HEK293 (cell line): ENCODE results near the gene ALOX15B.

ENCODE experiments used
- CTCF ChIA-PET: fragments of 350-600 bp; formaldehyde crosslinking; extraction: SDS; loops from one replicate; lab custom pipeline; 2021; ENCODE audit warnings: antibody characterized with exemption; lab: Yijun Ruan, JAX
- POLR2A ChIA-PET: fragments of 300-600 bp; formaldehyde crosslinking; extraction: SDS; loops from one replicate; lab custom pipeline; 2020; ENCODE audit warnings: antibody characterized with exemption, inconsistent platforms; lab: Yijun Ruan, JAX
- H3K27ac ChIP-seq: fragments of 200-500 bp; sonication (Bioruptor generic); 2 replicates; pipeline ENCODE4 v1.5.1; 2014; ENCODE audit warnings: low read depth, low read length, control low read depth, inconsistent platforms; ENCODE audit errors: extremely low read depth
- H3K36me3 ChIP-seq, 2 experiments: fragments of 200-500 bp in 1 of 2; sonication (Bioruptor generic) in 1 of 2; 1 replicate in 1 of 2; 2 replicates in 1 of 2; pipeline ENCODE4 v1.5.1; 2014 to 2017; ENCODE audit warnings: inconsistent platforms in 2 of 2, low read length in 2 of 2; ENCODE audit not compliant: control insufficient read depth in 2 of 2, insufficient read depth in 1 of 2
- H3K4me1 ChIP-seq: fragments of 200-500 bp; sonication (Bioruptor generic); 2 replicates; pipeline ENCODE4 v1.5.1; 2014; ENCODE audit warnings: mild to moderate bottlenecking, low read length, inconsistent platforms; ENCODE audit not compliant: control insufficient read depth, insufficient read depth
- H3K4me3 ChIP-seq: 2 replicates; pipeline ENCODE4 v1.5.1; 2011; ENCODE audit warnings: low read depth, mild to moderate bottlenecking, control low read depth, low read length, moderate library complexity
- H3K9me3 ChIP-seq: fragments of 200-500 bp; sonication (Bioruptor generic); 2 replicates; pipeline ENCODE4 v1.5.1; 2014; ENCODE audit warnings: low read depth, low read length, inconsistent platforms; ENCODE audit not compliant: control insufficient read depth, insufficient read depth
- GLI2 ChIP-seq: fragments of 450-650 bp; formaldehyde crosslinking; IDR thresholded peaks from 2 replicates; pipeline ENCODE4; 2017; ENCODE audit warnings: missing biosample characterization, missing genetic modification characterization, low read depth, borderline replicate concordance
- IKZF3 ChIP-seq: fragments of 450-650 bp; IDR thresholded peaks from 2 replicates; pipeline ENCODE4 v1.5.0; 2018; ENCODE audit warnings: missing biosample characterization, mild to moderate bottlenecking, missing genetic modification characterization, moderate library complexity
- KLF8 ChIP-seq: fragments of 450-650 bp; formaldehyde crosslinking; IDR thresholded peaks from 2 replicates; pipeline ENCODE4 v1.5.1; 2016; ENCODE audit warnings: missing biosample characterization, missing genetic modification characterization
- MEIS1 ChIP-seq: sonication (generic); formaldehyde crosslinking; IDR thresholded peaks from 2 replicates; pipeline ENCODE4 v1.8.1; 2022; ENCODE audit warnings: missing genetic modification reagents, mild to moderate bottlenecking, borderline replicate concordance
- SALL2 ChIP-seq: fragments of 450-650 bp; formaldehyde crosslinking; IDR thresholded peaks from 2 replicates; pipeline ENCODE4 v1.5.0; 2017; ENCODE audit warnings: missing biosample characterization, mild to moderate bottlenecking, missing genetic modification characterization, borderline replicate concordance
- SCRT2 ChIP-seq: fragments of 450-650 bp; formaldehyde crosslinking; IDR thresholded peaks from 2 replicates; pipeline ENCODE4 v1.5.1; 2016; ENCODE audit warnings: missing biosample characterization, missing genetic modification characterization
- SETDB1 ChIP-seq: IDR thresholded peaks from one replicate; pipeline ENCODE4 v1.6.1; 2017; ENCODE audit warnings: mild to moderate bottlenecking, low read length, moderate library complexity, mixed read lengths; ENCODE audit not compliant: insufficient read length
- ZFP37 ChIP-seq: fragments of 450-650 bp; formaldehyde crosslinking; IDR thresholded peaks from 2 replicates; pipeline ENCODE4 v1.5.1; 2016; ENCODE audit warnings: missing biosample characterization, missing genetic modification characterization
- ZNF140 ChIP-seq: fragments of 450-650 bp; formaldehyde crosslinking; IDR thresholded peaks from 2 replicates; pipeline ENCODE4 v1.5.1; 2016; ENCODE audit warnings: missing biosample characterization, missing genetic modification characterization
- ZNF423 ChIP-seq: fragments of 450-650 bp; formaldehyde crosslinking; IDR thresholded peaks from 2 replicates; pipeline ENCODE4 v1.5.1; 2016; ENCODE audit warnings: missing biosample characterization, missing genetic modification characterization
- ZNF510 ChIP-seq: fragments of 450-650 bp; formaldehyde crosslinking; IDR thresholded peaks from 2 replicates; pipeline ENCODE4 v1.5.1; 2018; ENCODE audit warnings: mild to moderate bottlenecking, missing genetic modification characterization, missing biosample characterization; ENCODE audit not compliant: insufficient replicate concordance
- ZNF514 ChIP-seq: fragments of 450-650 bp; formaldehyde crosslinking; IDR thresholded peaks from 2 replicates; pipeline ENCODE4 v1.5.1; 2016; ENCODE audit warnings: missing biosample characterization, missing genetic modification characterization
- ZNF558 ChIP-seq: fragments of 450-650 bp; formaldehyde crosslinking; IDR thresholded peaks from 2 replicates; pipeline ENCODE4 v1.5.1; 2016; ENCODE audit warnings: missing biosample characterization, missing genetic modification characterization
- ZNF670 ChIP-seq: fragments of 450-650 bp; formaldehyde crosslinking; IDR thresholded peaks from 2 replicates; pipeline ENCODE4 v1.5.1; 2016; ENCODE audit warnings: missing biosample characterization, missing genetic modification characterization, low read depth
- ZNF747 ChIP-seq: fragments of 450-650 bp; formaldehyde crosslinking; IDR thresholded peaks from 2 replicates; pipeline ENCODE4 v1.5.1; 2016; ENCODE audit warnings: missing biosample characterization, missing genetic modification characterization
- TF ChIP-seq, protein P1 (sequence below): fragments of 450-650 bp; formaldehyde crosslinking; IDR thresholded peaks from 2 replicates; pipeline ENCODE4 v1.5.1; 2016; ENCODE audit warnings: missing biosample characterization, missing genetic modification characterization
- TF ChIP-seq, protein P2 (sequence below): sonication (generic); formaldehyde crosslinking; IDR thresholded peaks from 2 replicates; pipeline ENCODE4 v1.8.1; 2022; ENCODE audit warnings: mild to moderate bottlenecking, moderate library complexity, missing genetic modification reagents
- TF ChIP-seq, protein P3 (sequence below): fragments of 450-650 bp; formaldehyde crosslinking; IDR thresholded peaks from 2 replicates; pipeline ENCODE4 v1.5.1; 2016; ENCODE audit warnings: missing biosample characterization, missing genetic modification characterization, borderline replicate concordance
- TF ChIP-seq, protein P4 (sequence below): fragments of 450-650 bp; formaldehyde crosslinking; IDR thresholded peaks from 2 replicates; pipeline ENCODE4 v1.5.1; 2016; ENCODE audit warnings: missing biosample characterization, missing genetic modification characterization, low read depth
- TF ChIP-seq, protein P5 (sequence below): fragments of 450-650 bp; formaldehyde crosslinking; IDR thresholded peaks from 2 replicates; pipeline ENCODE4 v1.5.1; 2016; ENCODE audit warnings: missing biosample characterization, missing genetic modification characterization

The ALOX15B gene

DNA sequence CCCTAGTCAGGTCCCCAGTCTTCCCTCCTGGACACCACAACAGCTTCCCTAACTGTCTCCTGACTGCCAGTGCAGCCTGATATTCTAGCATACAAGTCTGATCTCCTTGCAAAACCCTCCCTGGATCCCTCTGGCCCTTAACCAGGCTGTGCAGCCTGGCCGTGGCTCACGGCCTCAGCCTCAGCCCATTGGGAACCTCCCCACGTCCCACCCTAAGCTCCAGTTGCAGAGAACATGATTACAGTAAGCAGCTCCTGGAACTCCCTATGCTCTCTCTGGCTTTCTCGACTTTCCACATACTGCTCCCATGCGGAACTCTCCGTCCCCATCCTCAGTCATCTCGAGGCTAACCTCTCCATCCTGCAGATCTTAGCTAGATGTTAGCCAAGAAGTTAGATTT lies 35.7 kb downstream of the ALOX15B start:
- Histone ChIP-seq H3K27ac (no peak overlapping the region), H3K36me3 (no peaks in the 10 kb centered on the region), H3K4me1 (no peaks in the 10 kb centered on the region), H3K4me3 (no peak overlapping the region), H3K9me3 (no peaks in the 10 kb centered on the region)
- ChIA-PET CTCF (interaction anchor here (0.6 to 27.3 kb wide), 26 partner anchors 9 to 814 kb away, joined by 3 to 561 read pairs (median 4); partner anchors contain the start of genes ALOX12B, ALOXE3, CNTROB and SLC25A35), POLR2A (interaction anchor here (0.6 to 1.2 kb wide), 4 partner anchors 11 to 209 kb away, joined by 4 to 10 read pairs (median 4); partner anchors contain the start of genes ALOX12B, CNTROB and TRAPPC1)
- TF ChIP-seq MEIS1 (CRISPR knock-in tag) = no peak
- no peak for TF ChIP-seq KLF8 (tag by site-specific recombination)
- TF ChIP-seq GLI2 = no peak
- no peak for TF ChIP-seq ZNF558
- no peak for TF ChIP-seq ZNF423 (tag by site-specific recombination)
- TF ChIP-seq, protein P1, sequence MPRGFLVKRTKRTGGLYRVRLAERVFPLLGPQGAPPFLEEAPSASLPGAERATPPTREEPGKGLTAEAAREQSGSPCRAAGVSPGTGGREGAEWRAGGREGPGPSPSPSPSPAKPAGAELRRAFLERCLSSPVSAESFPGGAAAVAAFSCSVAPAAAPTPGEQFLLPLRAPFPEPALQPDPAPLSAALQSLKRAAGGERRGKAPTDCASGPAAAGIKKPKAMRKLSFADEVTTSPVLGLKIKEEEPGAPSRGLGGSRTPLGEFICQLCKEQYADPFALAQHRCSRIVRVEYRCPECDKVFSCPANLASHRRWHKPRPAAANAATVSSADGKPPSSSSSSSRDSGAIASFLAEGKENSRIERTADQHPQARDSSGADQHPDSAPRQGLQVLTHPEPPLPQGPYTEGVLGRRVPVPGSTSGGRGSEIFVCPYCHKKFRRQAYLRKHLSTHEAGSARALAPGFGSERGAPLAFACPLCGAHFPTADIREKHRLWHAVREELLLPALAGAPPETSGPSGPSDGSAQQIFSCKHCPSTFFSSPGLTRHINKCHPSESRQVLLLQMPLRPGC (tag by site-specific recombination) = no peak
- TF ChIP-seq ZNF747 (tag by site-specific recombination) = no peak

DNA sequence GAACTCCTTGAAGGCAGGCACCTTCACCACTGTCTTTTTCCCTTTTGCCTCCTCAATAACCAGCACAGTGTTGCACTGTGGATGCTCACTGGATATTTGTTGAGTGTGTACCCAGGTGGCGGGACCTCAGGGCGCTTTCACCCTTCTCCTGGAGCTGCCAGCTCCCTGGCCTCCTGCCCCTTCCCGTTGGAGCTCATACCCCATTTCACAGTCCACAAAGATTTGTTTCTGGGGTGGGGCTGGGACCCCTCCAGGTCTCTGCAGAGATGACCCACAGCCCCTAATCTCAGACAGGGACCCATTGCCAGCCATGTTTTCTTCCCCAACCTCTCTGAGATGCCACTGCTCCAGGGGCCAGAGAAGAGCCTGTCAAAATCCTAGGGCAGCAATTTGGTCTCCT lies 36.2 kb downstream of the ALOX15B start:
- H3K9me3 ChIP-seq = no peaks in the 10 kb centered on the region
- ChIA-PET CTCF (interaction anchor here (0.6 to 27.3 kb wide), 15 partner anchors 10 to 711 kb away, joined by 3 to 561 read pairs (median 5); partner anchors contain the start of genes ALOX12B and ALOXE3), POLR2A (interaction anchor here (1.2 kb wide), 1 partner anchor 143 kb away, joined by 4 read pairs; the partner anchor contains the start of genes CNTROB and TRAPPC1)
- H3K36me3 ChIP-seq = no peaks in the 10 kb centered on the region
- no peak overlapping the region for H3K4me3 ChIP-seq
- H3K27ac ChIP-seq = no peak overlapping the region
- peaks cover under 1% of the 10 kb centered on the region for H3K4me1 ChIP-seq
- TF ChIP-seq, protein P2, sequence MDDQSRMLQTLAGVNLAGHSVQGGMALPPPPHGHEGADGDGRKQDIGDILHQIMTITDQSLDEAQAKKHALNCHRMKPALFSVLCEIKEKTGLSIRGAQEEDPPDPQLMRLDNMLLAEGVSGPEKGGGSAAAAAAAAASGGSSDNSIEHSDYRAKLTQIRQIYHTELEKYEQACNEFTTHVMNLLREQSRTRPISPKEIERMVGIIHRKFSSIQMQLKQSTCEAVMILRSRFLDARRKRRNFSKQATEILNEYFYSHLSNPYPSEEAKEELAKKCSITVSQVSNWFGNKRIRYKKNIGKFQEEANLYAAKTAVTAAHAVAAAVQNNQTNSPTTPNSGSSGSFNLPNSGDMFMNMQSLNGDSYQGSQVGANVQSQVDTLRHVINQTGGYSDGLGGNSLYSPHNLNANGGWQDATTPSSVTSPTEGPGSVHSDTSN (CRISPR knock-in tag) = no peak
- no peak for TF ChIP-seq ZNF140 (tag by site-specific recombination)
- TF ChIP-seq, protein P3, sequence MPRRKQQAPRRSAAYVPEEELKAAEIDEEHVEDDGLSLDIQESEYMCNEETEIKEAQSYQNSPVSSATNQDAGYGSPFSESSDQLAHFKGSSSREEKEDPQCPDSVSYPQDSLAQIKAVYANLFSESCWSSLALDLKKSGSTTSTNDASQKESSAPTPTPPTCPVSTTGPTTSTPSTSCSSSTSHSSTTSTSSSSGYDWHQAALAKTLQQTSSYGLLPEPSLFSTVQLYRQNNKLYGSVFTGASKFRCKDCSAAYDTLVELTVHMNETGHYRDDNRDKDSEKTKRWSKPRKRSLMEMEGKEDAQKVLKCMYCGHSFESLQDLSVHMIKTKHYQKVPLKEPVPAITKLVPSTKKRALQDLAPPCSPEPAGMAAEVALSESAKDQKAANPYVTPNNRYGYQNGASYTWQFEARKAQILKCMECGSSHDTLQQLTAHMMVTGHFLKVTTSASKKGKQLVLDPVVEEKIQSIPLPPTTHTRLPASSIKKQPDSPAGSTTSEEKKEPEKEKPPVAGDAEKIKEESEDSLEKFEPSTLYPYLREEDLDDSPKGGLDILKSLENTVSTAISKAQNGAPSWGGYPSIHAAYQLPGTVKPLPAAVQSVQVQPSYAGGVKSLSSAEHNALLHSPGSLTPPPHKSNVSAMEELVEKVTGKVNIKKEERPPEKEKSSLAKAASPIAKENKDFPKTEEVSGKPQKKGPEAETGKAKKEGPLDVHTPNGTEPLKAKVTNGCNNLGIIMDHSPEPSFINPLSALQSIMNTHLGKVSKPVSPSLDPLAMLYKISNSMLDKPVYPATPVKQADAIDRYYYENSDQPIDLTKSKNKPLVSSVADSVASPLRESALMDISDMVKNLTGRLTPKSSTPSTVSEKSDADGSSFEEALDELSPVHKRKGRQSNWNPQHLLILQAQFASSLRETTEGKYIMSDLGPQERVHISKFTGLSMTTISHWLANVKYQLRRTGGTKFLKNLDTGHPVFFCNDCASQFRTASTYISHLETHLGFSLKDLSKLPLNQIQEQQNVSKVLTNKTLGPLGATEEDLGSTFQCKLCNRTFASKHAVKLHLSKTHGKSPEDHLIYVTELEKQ (tag by site-specific recombination) = no peak
- TF ChIP-seq, protein P4, sequence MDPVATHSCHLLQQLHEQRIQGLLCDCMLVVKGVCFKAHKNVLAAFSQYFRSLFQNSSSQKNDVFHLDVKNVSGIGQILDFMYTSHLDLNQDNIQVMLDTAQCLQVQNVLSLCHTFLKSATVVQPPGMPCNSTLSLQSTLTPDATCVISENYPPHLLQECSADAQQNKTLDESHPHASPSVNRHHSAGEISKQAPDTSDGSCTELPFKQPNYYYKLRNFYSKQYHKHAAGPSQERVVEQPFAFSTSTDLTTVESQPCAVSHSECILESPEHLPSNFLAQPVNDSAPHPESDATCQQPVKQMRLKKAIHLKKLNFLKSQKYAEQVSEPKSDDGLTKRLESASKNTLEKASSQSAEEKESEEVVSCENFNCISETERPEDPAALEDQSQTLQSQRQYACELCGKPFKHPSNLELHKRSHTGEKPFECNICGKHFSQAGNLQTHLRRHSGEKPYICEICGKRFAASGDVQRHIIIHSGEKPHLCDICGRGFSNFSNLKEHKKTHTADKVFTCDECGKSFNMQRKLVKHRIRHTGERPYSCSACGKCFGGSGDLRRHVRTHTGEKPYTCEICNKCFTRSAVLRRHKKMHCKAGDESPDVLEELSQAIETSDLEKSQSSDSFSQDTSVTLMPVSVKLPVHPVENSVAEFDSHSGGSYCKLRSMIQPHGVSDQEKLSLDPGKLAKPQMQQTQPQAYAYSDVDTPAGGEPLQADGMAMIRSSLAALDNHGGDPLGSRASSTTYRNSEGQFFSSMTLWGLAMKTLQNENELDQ (tag by site-specific recombination) = no peak
- TF ChIP-seq GLI2 = no peak
- TF ChIP-seq ZFP37 = no peak
- TF ChIP-seq ZNF510 = no peak
- TF ChIP-seq, protein P5, sequence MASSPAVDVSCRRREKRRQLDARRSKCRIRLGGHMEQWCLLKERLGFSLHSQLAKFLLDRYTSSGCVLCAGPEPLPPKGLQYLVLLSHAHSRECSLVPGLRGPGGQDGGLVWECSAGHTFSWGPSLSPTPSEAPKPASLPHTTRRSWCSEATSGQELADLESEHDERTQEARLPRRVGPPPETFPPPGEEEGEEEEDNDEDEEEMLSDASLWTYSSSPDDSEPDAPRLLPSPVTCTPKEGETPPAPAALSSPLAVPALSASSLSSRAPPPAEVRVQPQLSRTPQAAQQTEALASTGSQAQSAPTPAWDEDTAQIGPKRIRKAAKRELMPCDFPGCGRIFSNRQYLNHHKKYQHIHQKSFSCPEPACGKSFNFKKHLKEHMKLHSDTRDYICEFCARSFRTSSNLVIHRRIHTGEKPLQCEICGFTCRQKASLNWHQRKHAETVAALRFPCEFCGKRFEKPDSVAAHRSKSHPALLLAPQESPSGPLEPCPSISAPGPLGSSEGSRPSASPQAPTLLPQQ (tag by site-specific recombination) = no peak
- TF ChIP-seq IKZF3 (tag by site-specific recombination) = no peak
- no peak for TF ChIP-seq SETDB1
- no peak for TF ChIP-seq SALL2
- no peak for TF ChIP-seq ZNF670 (tag by site-specific recombination)
- no peak for TF ChIP-seq ZNF514
- no peak for TF ChIP-seq SCRT2 (tag by site-specific recombination)
